ENCODE measurements around the gene ZNF454. TPM values are rescaled to one million over a fixed set of nuclear protein-coding genes. Genes with fewer than 3 reads are reported as not detected.

ZNF454 gene
- total RNA-seq, 1 experiment from 2014 or later, result not detected

- peaks cover 40% of the 10 kb centered on the region for H3K9me3 Mint-ChIP-seq (ENCODE audit: unreplicated experiment)
Measured at GRCh38 chr5:178991190-178992145, 50.5 kb downstream of the ZNF454 start.

DNA sequence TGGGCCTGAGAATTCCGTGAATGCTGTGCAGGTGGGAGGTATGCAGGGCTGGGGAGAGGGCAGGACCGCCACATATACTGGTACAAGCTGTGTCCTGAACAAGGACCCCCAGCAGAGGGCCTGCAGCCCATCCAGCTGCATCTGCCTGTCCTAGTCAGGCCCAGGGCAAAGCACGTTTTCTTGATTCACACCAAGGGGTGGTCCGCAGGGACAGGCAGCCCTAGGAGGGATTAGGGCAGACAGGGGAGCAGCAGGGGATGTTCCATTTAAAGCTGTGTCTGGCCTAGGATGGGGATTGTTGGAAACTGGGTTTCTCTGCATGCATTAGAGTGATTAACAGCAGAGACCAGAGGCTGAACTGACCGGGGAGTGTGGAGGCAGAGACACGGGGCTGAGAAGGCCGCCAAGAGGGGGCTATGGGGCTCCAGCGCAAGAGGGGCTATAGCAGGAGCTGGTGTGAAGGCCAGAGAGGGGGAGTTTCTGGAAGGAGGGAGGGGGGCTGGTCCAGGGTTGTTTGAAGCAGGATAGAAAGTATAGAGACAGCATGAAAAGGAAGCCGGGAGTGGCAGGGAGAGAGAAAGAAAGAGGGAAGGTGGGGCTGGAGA, 51.4 kb downstream of the ZNF454 start:
- no peak overlapping the region for H3K27ac Mint-ChIP-seq (ENCODE audit: unreplicated experiment)
- intact Hi-C loops (cut with micrococcal nuclease; ENCODE audit: unreplicated experiment), result no loop called here
- no peaks in the 10 kb centered on the region for H3K27me3 ChIP-seq (replicated peaks; ENCODE audit: control insufficient read depth, insufficient read depth, low read length)
- H3K4me3 ChIP-seq (ENCODE audit: low read depth, low read length), result no peak overlapping the region
- H3K36me3 ChIP-seq (ENCODE audit: control insufficient read depth, insufficient read depth, low read length), result no peaks in the 10 kb centered on the region
- DNase-seq, result no peak
- POLR2A ChIA-PET, result no interaction called here
- BruUV-seq (replicated peaks), result no TSS peak
- H3K4me3 Mint-ChIP-seq (ENCODE audit: unreplicated experiment), result no peak overlapping the region
- no peaks in the 10 kb centered on the region for H3K4me1 ChIP-seq
- H3K9me3 ChIP-seq, result peaks cover 5% of the 10 kb centered on the region; the same call in 1 of the 2 replicates
- H3K9me3 Mint-ChIP-seq (ENCODE audit: unreplicated experiment), result peaks cover 44% of the 10 kb centered on the region
- TF ChIP-seq, protein P1, sequence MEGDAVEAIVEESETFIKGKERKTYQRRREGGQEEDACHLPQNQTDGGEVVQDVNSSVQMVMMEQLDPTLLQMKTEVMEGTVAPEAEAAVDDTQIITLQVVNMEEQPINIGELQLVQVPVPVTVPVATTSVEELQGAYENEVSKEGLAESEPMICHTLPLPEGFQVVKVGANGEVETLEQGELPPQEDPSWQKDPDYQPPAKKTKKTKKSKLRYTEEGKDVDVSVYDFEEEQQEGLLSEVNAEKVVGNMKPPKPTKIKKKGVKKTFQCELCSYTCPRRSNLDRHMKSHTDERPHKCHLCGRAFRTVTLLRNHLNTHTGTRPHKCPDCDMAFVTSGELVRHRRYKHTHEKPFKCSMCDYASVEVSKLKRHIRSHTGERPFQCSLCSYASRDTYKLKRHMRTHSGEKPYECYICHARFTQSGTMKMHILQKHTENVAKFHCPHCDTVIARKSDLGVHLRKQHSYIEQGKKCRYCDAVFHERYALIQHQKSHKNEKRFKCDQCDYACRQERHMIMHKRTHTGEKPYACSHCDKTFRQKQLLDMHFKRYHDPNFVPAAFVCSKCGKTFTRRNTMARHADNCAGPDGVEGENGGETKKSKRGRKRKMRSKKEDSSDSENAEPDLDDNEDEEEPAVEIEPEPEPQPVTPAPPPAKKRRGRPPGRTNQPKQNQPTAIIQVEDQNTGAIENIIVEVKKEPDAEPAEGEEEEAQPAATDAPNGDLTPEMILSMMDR (IDR thresholded peaks at IDR 0.05; ENCODE audit: insufficient read depth in 1 of 2, low read depth in 1 of 2, low read length in 1 of 2, severe bottlenecking in 1 of 2, unreplicated experiment in 1 of 2), result no peak
- H3K36me3 Mint-ChIP-seq (ENCODE audit: insufficient read depth, unreplicated experiment), result no peaks in the 10 kb centered on the region
- H3K4me1 Mint-ChIP-seq (ENCODE audit: low read depth, unreplicated experiment), result no peaks in the 10 kb centered on the region
- CTCF ChIA-PET, result no interaction called here
- no peaks in the 10 kb centered on the region for H3K27me3 Mint-ChIP-seq (ENCODE audit: insufficient read depth, unreplicated experiment)

More at GRCh38 chr5:178991190-178992145, 50.5 kb downstream of the ZNF454 start:
- BruUV-seq (replicated peaks), result no TSS peak
- TF ChIP-seq, protein P1 (IDR thresholded peaks at IDR 0.05; ENCODE audit: insufficient read depth in 1 of 2, low read depth in 1 of 2, low read length in 1 of 2, severe bottlenecking in 1 of 2, unreplicated experiment in 1 of 2), result no peak
- Histone ChIP-seq H3K27me3 (replicated peaks; ENCODE audit: control insufficient read depth, insufficient read depth, low read length) (no peaks in the 10 kb centered on the region), H3K4me3 (ENCODE audit: low read depth, low read length) (no peak overlapping the region), H3K9me3 (peaks cover 11% of the 10 kb centered on the region), H3K36me3 (ENCODE audit: control insufficient read depth, insufficient read depth, low read length) (no peaks in the 10 kb centered on the region), H3K4me1 (no peaks in the 10 kb centered on the region)
- CTCF ChIA-PET, result no interaction called here
- Mint-ChIP-seq H3K4me3 (ENCODE audit: unreplicated experiment) (no peak overlapping the region), H3K27ac (ENCODE audit: unreplicated experiment) (no peak overlapping the region), H3K36me3 (ENCODE audit: insufficient read depth, unreplicated experiment) (no peaks in the 10 kb centered on the region), H3K4me1 (ENCODE audit: low read depth, unreplicated experiment) (no peaks in the 10 kb centered on the region), H3K27me3 (ENCODE audit: insufficient read depth, unreplicated experiment) (no peaks in the 10 kb centered on the region)
- POLR2A ChIA-PET, result no interaction called here
- DNase-seq, result no peak
- intact Hi-C loops (cut with micrococcal nuclease; ENCODE audit: unreplicated experiment), result no loop called here

DNA sequence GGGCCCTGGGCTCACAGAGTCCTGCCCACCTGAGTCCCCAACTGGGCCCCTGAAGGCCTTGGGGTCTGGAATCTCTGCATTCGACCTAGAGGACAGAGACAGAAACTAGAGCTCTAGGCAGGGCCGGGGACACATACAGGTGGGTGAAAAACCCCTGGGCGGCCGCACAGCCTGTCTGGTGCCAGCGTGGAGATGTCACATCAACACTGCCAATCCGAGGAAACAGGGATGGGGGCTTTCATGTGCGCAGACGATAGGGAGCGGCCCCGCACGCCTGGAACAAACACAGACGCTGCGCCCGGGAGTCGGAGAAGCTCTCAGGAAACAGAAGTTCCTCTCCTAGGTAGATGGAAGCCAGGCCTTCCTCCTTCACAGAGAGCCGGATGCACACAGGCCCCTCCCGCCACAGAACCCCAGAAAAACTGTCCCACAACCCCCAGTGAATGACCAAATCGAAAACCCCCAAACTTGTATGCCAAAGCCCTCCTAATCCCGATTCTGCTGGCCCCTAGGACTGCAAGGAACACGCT, 52.3 kb downstream of the ZNF454 start:
- peaks cover 5% of the 10 kb centered on the region; the same call in 1 of the 2 replicates for H3K9me3 ChIP-seq
- ChIA-PET CTCF (no interaction called here), POLR2A (no interaction called here)
- Mint-ChIP-seq H3K9me3 (ENCODE audit: unreplicated experiment) (peaks cover 35% of the 10 kb centered on the region), H3K4me3 (ENCODE audit: unreplicated experiment) (no peak overlapping the region), H3K4me1 (ENCODE audit: low read depth, unreplicated experiment) (no peaks in the 10 kb centered on the region), H3K27me3 (ENCODE audit: insufficient read depth, unreplicated experiment) (no peaks in the 10 kb centered on the region), H3K27ac (ENCODE audit: unreplicated experiment) (no peak overlapping the region), H3K36me3 (ENCODE audit: insufficient read depth, unreplicated experiment) (no peaks in the 10 kb centered on the region)
- TF ChIP-seq, protein P1 (IDR thresholded peaks at IDR 0.05; ENCODE audit: insufficient read depth in 1 of 2, low read depth in 1 of 2, low read length in 1 of 2, severe bottlenecking in 1 of 2, unreplicated experiment in 1 of 2), result no peak
- no TSS peak for BruUV-seq (replicated peaks)
- H3K4me1 ChIP-seq, result no peaks in the 10 kb centered on the region
- H3K27me3 ChIP-seq (replicated peaks; ENCODE audit: control insufficient read depth, insufficient read depth, low read length), result no peaks in the 10 kb centered on the region
- DNase-seq, result no peak
- H3K36me3 ChIP-seq (ENCODE audit: control insufficient read depth, insufficient read depth, low read length), result no peaks in the 10 kb centered on the region
- intact Hi-C loops (cut with micrococcal nuclease; ENCODE audit: unreplicated experiment), result no loop called here
- no peak overlapping the region for H3K4me3 ChIP-seq (ENCODE audit: low read depth, low read length)

Measured in Caco-2 (cell line).